Mucosa of descending colon (tissue), 3 donors: ENCODE results near the gene CNTNAP2. TPM values are rescaled to one million over a fixed set of nuclear protein-coding genes. Genes with fewer than 3 reads are reported as not detected.

ENCODE experiments used
- ATAC-seq: fragments of 200-7000 bp; cut with Tn5 transposase; one replicate; pipeline ENCODE4 v1.9.1; 2020; ENCODE audit warnings: mild to moderate bottlenecking, moderate library complexity
- DNase-seq, 3 donors: peaks; one replicate each; pipeline ENCODE4 v3.0.0-alpha.2; 2020
- H3K36me3 ChIP-seq: fragments of 200-600 bp; one replicate; pipeline ENCODE4 v1.8.0; 2021; ENCODE audit warnings: low read depth, mild to moderate bottlenecking
- H3K4me1 ChIP-seq: fragments of 200-600 bp; one replicate; pipeline ENCODE4 v1.8.0; 2021; ENCODE audit warnings: low read depth, mild to moderate bottlenecking
- H3K4me3 ChIP-seq: fragments of 200-600 bp; one replicate; pipeline ENCODE4 v1.8.0; 2021; ENCODE audit warnings: mild to moderate bottlenecking
- H3K9me3 ChIP-seq: fragments of 200-600 bp; one replicate; pipeline ENCODE4 v1.8.0; 2021; ENCODE audit warnings: mild to moderate bottlenecking
- CTCF ChIP-seq: fragments of 200-600 bp; IDR thresholded peaks from one replicate; pipeline ENCODE4 v1.8.0; 2022; ENCODE audit warnings: antibody characterized with exemption, mild to moderate bottlenecking
- intact Hi-C, 2 donors: fragments of 100-400 bp; cut with DNase I in 1 of 2; cut with micrococcal nuclease in 1 of 2; formaldehyde crosslinking; loops; one replicate each; pipeline versions ENCODE4 v1.11.0 to v1.11.1; 2022; cut with DNase I, micrococcal nuclease
- total RNA-seq, 3 donors: library from RNA; stranded (reverse); fragmentation: NEBNext Ultra II Directional in 2 of 3; extraction: Animal tissue kit (Norgen Biotek cat#: 25700) in 2 of 3; gene quantifications; one replicate each; pipeline versions ENCODE4 v1.2.1 to v1.2.4, GENCODE V29; 2021 to 2023
- donor health status: DM: no; HTN: no; CAD: no; lungs with moderate emphysema.
- donor health status: DM: no; HTN: no; CAD: no.
- donor health status: DM: no; HTN: yes; CAD: no.

The CNTNAP2 gene
- total RNA-seq, 3 donors from 2014 or later: 3.1 to 5.9 (median 4.2) TPM

- intact Hi-C loops: no loop called here
- no peaks in the 10 kb centered on the region for H3K9me3 ChIP-seq
- TF ChIP-seq CTCF: no peak
- H3K4me3 ChIP-seq: no peak overlapping the region
- ATAC-seq (peak; percentile 82), DNase-seq (no peak)
- H3K36me3 ChIP-seq: no peaks in the 10 kb centered on the region
- H3K4me1 ChIP-seq: peaks cover 3% of the 10 kb centered on the region
These were observed 2012.4 kb downstream of the CNTNAP2 start for GRCh38 chr7:148129023-148129422.

GRCh38 chr7:148135116-148135515, 2018.5 kb downstream of the CNTNAP2 start:
- intact Hi-C loops: no loop called here
- ATAC-seq (no peak), DNase-seq (no peak)
- Histone ChIP-seq H3K9me3 (no peaks in the 10 kb centered on the region), H3K4me1 (no peaks in the 10 kb centered on the region), H3K36me3 (no peaks in the 10 kb centered on the region), H3K4me3 (no peak overlapping the region)
- no peak for TF ChIP-seq CTCF

- TF ChIP-seq CTCF: no peak
- Histone ChIP-seq H3K4me3 (no peak overlapping the region), H3K36me3 (no peaks in the 10 kb centered on the region), H3K9me3 (no peaks in the 10 kb centered on the region), H3K4me1 (no peaks in the 10 kb centered on the region)
- ATAC-seq (no peak), DNase-seq (no peak)
- intact Hi-C loops: no loop called here
These were observed 2019.4 kb downstream of the CNTNAP2 start for GRCh38 chr7:148135997-148136396.

GRCh38 chr7:148142660-148143248, 2026.2 kb downstream of the CNTNAP2 start:
- peak; percentile 64 for ATAC-seq
- intact Hi-C loops: no loop called here
- peak in 1 of 3 donors; percentile 80 for DNase-seq
- Histone ChIP-seq H3K9me3 (no peaks in the 10 kb centered on the region), H3K4me3 (no peak overlapping the region), H3K4me1 (no peaks in the 10 kb centered on the region), H3K36me3 (no peaks in the 10 kb centered on the region)
- no peak for TF ChIP-seq CTCF

- intact Hi-C loops: no loop called here
- H3K36me3 ChIP-seq: no peaks in the 10 kb centered on the region
- ATAC-seq (no peak), DNase-seq (no peak)
- no peak for TF ChIP-seq CTCF
- no peaks in the 10 kb centered on the region for H3K9me3 ChIP-seq
- no peak overlapping the region for H3K4me3 ChIP-seq
- H3K4me1 ChIP-seq: no peaks in the 10 kb centered on the region
These were observed 2028.2 kb downstream of the CNTNAP2 start for GRCh38 chr7:148144827-148145226.

GRCh38 chr7:148146346-148146745, 2029.7 kb downstream of the CNTNAP2 start:
- DNase-seq (no peak), ATAC-seq (no peak)
- no peaks in the 10 kb centered on the region for H3K4me1 ChIP-seq
- intact Hi-C loops: no loop called here
- no peak overlapping the region for H3K4me3 ChIP-seq
- H3K36me3 ChIP-seq: no peaks in the 10 kb centered on the region
- TF ChIP-seq CTCF: no peak
- H3K9me3 ChIP-seq: no peaks in the 10 kb centered on the region
